ENCODE results near the gene RBFOX1.
"Not testable (repeated sequence)": the region's sequence is repeated elsewhere in the genome, so short reads cannot be mapped to it uniquely, and the experiment has no call there.

Gene RBFOX1

DNA sequence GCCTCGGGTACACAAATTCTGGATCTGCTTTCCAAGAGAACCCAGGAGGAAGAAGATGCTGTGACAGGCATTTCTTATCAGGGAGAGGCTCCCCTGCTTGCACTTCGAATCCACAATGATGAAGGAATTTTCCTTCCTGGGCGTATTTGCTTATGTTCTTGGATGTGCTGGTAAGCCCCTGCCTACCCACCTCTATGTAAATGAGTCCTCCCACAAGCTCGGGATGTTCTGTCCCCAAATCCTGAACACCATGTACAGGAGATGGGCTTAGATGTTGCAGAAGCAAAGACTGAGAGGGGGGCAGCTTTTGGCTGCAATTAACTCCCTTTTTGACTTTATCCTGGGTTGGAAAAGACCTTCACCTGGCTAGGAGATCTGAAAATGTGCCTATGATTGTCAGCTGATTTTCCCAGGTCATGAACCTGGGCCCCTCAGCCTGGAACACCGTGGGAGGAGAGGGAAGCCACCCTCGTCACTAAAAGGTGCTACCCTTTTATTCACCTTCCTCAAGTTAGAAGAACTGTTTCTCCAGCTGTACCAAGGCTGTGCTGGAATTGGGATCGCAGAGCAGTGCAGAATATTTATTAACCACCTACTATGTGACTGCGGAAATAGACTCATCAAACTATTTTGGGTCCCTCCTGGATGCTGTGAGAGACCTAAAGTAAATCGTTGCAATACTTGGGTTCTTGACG lies 150.1 kb downstream of the RBFOX1 start:
- no peak for DNase-seq

DNA sequence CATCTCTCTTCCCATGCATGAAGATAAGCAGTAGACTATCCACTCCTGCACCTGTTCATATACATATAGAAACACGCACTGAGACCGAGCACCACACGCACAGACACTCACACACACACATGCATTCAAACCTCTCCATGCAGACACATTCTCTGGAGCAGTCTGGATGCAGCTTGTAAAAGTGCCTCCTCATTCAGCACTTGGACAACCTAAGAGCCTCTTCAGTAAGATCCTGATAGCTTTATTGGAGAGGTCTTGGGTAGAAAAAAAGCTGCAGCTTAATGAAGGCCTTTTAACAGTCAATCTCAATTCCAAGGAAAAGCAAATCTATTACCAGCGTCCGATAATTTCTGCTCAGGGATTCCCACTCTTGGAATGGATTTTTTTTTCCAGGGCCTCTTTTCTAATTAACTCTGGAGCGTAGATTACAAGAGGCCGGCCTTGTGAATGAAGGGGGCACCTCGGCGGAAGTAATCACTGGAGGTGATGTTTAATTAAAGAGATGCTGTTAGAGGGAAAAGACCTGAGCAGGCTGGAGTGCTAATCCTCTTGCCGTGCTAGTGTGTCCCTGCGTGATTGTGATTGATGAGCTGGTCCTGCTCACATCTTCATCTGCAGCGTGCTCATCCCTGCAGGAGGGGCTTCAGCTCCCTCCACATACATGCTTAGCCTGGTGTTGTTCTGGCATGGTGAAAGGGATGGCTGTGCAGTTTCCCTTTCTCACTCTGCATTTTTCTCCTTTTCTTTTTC lies 155.1 kb downstream of the RBFOX1 start:
- no peak for DNase-seq

GRCh38 chr16:7492122-7492521 lies 159.5 kb downstream of the RBFOX1 start:
- no peak for DNase-seq

- no peak for DNase-seq
Observed at GRCh38 chr16:7493133-7493532, 160.5 kb downstream of the RBFOX1 start.

DNA sequence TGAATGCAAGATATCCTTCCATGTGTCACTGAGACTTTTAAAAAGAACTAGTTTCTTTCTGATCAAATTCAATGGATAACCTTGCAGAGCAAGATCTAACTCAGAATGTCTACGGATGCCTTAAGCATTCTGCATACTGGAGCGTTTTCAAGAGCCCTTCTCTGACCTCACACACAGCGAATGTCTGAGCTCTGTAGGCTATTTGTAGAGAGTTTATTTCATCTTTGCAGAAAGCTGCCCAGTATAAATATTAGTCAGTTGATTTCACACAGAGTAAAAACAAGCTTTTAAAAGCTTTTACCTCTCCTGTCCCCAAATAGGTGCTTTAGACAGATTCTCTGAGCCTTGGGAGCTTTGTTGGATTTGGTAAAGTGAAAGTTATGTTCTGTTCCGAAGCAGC lies 165.0 kb downstream of the RBFOX1 start:
- no peak for DNase-seq

- DNase-seq, result no peak
Observed at GRCh38 chr16:7501868-7502267, 169.2 kb downstream of the RBFOX1 start.

GRCh38 chr16:7502591-7503157 lies 170.0 kb downstream of the RBFOX1 start:
- DNase-seq, result not testable (repeated sequence)

DNA sequence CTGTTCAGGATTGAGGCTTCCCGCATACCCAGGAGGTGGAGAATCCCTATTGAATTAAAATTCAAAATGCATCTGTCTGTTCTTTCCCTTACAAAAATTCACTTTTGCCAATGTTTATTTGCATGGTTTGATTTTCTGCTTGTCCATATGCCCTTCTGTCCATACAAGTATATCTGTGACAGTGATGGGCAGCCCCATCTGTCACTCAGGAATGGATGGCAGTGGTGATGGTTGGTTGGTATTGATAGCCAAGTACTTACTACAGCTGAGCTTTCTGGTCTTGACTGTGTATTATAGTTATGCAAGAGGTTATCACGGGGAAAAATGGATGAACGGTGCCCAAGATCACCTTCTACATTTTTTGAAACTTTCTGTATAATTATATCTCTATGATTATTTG lies 171.0 kb downstream of the RBFOX1 start:
- DNase-seq, result no peak

DNA sequence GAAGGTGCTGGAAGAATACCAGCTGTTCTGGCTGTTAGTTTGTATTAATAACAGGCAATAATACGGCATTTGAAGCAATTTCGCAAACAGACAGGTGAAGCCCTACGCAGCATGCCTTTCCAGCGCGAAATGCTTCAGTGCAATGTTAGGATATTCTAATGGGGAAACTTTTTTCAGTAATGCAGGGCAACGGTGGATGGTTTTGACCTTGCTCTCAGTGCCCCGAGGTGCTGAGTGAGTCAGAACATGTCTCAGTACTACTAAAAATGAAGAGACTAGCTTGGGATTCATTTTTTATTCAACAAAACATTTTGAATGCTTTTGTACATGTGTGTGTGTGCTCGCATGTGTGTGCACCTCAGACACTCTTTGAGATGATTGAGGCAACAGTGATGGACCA lies 172.2 kb downstream of the RBFOX1 start:
- DNase-seq, result no peak

DNA sequence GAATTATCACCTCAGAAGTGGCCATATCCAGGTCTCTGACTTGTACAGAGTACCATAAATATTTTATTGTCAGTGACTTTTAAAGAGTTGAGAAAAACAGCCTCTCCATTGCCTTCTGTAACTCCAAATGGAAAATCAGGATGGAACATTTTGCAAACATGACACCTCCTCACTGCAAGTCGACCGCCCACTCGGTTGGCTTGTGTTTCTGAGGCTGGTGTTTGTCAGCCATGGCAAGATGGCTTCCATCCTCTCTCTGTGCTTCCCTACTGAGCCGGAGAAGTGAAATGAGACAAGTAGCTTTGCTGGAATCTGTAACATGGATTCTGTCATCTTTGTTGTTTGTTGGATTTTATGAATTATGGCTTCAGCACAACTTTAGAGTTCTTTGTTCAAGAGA lies 172.8 kb downstream of the RBFOX1 start:
- no peak for DNase-seq

DNA sequence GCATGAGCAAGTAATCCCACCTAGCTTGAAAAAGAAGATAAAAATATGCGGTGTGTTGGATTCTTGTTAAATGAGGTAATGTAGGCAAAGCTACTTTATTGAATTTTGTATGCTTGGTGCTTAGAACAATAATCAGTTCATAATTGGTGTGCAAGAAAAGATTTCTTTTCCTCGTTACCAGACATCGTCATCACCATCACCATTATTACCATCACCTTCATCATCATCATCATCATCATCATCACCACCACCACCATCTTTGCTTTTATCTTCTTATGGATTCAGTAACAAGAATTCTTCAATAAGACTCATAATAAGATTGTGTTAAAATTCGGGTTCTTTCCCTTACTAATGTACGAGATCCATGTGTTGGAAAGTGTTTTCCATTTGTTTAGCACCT lies 173.7 kb downstream of the RBFOX1 start:
- no peak for DNase-seq

- DNase-seq, result no peak
Observed at GRCh38 chr16:7508656-7509055, 176.0 kb downstream of the RBFOX1 start.

- no peak for DNase-seq
Observed at GRCh38 chr16:7509963-7510601, 177.4 kb downstream of the RBFOX1 start.

GRCh38 chr16:7511549-7512260 lies 179.1 kb downstream of the RBFOX1 start:
- no peak for DNase-seq

DNA sequence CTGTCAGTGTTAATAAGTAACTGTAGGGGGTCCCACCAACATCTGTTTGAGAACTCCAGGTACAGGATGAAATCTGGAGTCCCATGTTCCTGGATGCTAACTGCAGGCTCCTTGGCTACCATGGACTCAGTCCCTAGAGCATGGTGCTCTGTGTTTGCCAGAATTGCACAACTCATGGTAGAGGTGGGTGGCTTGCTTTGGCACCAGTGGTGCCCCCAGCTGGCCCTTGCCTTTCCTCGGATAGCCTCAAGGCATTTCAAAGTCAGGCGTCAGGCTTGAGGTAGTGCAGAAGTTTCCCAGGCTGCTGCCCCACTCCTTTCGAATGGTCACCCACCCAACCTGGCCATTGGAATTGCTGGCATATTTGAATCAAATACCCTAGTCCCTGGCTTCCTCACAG lies 179.9 kb downstream of the RBFOX1 start:
- DNase-seq, result no peak

DNA sequence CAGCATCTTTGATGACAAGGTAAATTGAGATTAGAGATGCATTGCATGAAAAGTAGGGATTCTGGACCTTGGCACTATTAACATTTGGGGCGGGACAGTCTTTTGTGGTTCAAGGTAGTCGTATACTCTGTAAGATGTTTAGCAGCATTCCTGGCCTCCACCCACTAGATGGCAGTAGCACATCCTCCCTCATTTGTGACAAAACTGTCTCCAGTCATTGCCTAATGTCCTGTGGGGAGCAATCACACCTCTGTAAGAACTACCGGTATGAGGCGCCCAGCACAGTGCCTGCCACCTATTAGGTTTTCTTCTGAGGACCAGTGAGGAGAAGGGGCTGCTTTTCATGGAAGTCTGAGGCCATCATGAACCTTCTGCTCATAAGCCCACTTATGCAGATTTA lies 180.8 kb downstream of the RBFOX1 start:
- peak in 1 of 2 experiments; percentile 27 for DNase-seq

DNA sequence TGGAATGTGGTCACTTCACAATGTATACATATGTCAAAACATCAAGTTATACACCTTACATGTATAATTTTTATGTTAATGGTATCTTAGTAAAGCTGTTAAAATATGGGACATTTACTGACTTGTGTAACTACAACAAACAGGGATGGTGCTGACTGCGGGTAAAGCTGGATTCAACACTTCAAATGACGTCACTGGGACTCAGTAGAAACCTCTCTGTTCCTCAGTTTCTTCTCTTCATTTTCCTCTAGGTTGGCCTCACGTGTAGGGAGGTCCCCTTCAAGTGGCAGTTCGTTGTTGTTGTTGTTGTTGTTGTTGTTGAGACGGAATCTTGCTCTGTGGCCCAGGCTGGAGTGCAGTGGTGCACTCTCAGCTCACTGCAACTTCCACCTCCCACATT lies 182.9 kb downstream of the RBFOX1 start:
- DNase-seq, result no peak

- no peak for DNase-seq
Observed at GRCh38 chr16:7517496-7517895, 184.9 kb downstream of the RBFOX1 start.

DNA sequence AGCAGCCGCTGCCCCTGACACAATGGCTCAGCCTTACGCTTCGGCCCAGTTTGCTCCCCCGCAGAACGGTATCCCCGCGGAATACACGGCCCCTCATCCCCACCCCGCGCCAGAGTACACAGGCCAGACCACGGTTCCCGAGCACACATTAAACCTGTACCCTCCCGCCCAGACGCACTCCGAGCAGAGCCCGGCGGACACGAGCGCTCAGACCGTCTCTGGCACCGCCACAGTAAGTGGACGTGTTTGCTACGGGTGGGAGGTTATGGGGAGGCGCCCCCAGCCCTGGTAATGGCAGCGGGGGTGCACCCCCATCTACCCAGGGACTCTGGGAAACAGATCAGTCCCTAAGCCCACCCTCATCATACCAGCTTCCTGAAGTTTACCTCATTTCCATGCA lies 185.5 kb downstream of the RBFOX1 start:
- DNase-seq, result no peak

DNA sequence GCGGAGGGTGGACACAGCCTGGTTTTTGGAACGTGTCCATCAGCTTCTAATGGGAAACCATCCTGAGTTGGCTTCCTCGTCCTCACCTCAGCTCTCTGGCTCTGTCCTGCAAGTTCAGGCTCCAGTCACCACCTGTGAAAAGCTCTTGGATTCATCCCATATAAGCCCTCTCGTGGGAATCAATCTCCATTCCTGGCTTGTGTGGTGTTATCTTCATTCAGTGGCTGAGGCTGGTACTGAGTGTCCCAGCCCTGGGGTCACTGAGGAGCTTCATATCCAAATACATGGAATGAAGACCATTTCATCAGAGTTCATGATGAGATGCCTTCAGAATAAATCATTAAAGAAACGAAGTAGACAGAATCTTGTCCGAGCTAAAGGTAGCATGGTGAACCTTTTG lies 189.2 kb downstream of the RBFOX1 start:
- DNase-seq, result no peak

- DNase-seq, result no peak
Observed at GRCh38 chr16:7524419-7524818, 191.8 kb downstream of the RBFOX1 start.

GRCh38 chr16:7526736-7527135 lies 194.1 kb downstream of the RBFOX1 start:
- DNase-seq, result no peak

GRCh38 chr16:7532534-7532933 lies 199.9 kb downstream of the RBFOX1 start:
- DNase-seq, result no peak
